ENCODE results near the gene DCHS1.

DCHS1 gene

GRCh38 chr11:6629892-6630631 is 25.5 kb downstream of the DCHS1 start:
- Histone ChIP-seq H3K9me3 (ENCODE audit: control insufficient read depth in 1 of 2, low read length in 2 of 2) (no peaks in the 10 kb centered on the region), H3K4me1 (ENCODE audit: control insufficient read depth in 1 of 2, insufficient read depth in 2 of 2, low read length in 2 of 2) (peaks cover 10 to 19% of the 10 kb centered on the region in 2 donors), H3K27ac (ENCODE audit: low read depth, low read length) (no peak overlapping the region), H3K36me3 (ENCODE audit: control insufficient read depth in 1 of 2, insufficient read depth in 2 of 2, low read length in 2 of 2) (peaks cover 11 to 35% of the 10 kb centered on the region in 2 donors), H3K9ac (ENCODE audit: low read depth in 1 of 2, low read length in 2 of 2) (no peak overlapping the region), H3K4me3 (ENCODE audit: low read depth in 1 of 2, low read length in 2 of 2) (peak overlapping the region; percentile 45 to 53), H3K27me3 (ENCODE audit: control insufficient read depth in 1 of 2, insufficient read depth in 2 of 2, low read length in 2 of 2) (no peaks in the 10 kb centered on the region)

DNA sequence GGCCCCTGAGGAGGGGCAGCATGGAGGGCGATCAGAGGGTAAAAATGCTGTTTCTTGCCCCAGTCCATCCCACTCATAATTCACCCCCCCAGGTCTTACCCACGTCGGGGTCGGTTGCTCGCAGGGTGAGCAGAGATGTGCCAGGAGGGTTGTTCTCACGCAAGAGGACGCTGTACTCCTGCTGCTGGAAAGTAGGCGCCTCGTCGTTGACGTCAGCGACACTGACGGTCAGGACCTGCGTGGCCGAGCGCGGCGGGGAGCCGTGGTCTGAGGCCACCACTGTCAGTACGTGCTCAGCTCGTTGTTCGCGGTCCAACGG is 26.1 kb downstream of the DCHS1 start:
- H3K9me3 ChIP-seq (ENCODE audit: control insufficient read depth in 1 of 2, low read length in 2 of 2): no peaks in the 10 kb centered on the region
- peak overlapping the region in 1 of 2 donors; percentile 53 for H3K4me3 ChIP-seq (ENCODE audit: low read depth in 1 of 2, low read length in 2 of 2)
- H3K36me3 ChIP-seq (ENCODE audit: control insufficient read depth in 1 of 2, insufficient read depth in 2 of 2, low read length in 2 of 2): peaks cover 11 to 38% of the 10 kb centered on the region in 2 donors
- no peak overlapping the region for H3K27ac ChIP-seq (ENCODE audit: low read depth, low read length)
- no peaks in the 10 kb centered on the region for H3K27me3 ChIP-seq (ENCODE audit: control insufficient read depth in 1 of 2, insufficient read depth in 2 of 2, low read length in 2 of 2)
- no peak overlapping the region for H3K9ac ChIP-seq (ENCODE audit: low read depth in 1 of 2, low read length in 2 of 2)
- peaks cover 9 to 13% of the 10 kb centered on the region in 2 donors for H3K4me1 ChIP-seq (ENCODE audit: control insufficient read depth in 1 of 2, insufficient read depth in 2 of 2, low read length in 2 of 2)

- Histone ChIP-seq H3K9me3 (ENCODE audit: control insufficient read depth in 1 of 2, low read length in 2 of 2) (no peaks in the 10 kb centered on the region), H3K36me3 (ENCODE audit: control insufficient read depth in 1 of 2, insufficient read depth in 2 of 2, low read length in 2 of 2) (peaks cover 11 to 42% of the 10 kb centered on the region in 2 donors), H3K9ac (ENCODE audit: low read depth in 1 of 2, low read length in 2 of 2) (no peak overlapping the region), H3K4me3 (ENCODE audit: low read depth in 1 of 2, low read length in 2 of 2) (no peak overlapping the region), H3K27ac (ENCODE audit: low read depth, low read length) (no peak overlapping the region), H3K27me3 (ENCODE audit: control insufficient read depth in 1 of 2, insufficient read depth in 2 of 2, low read length in 2 of 2) (no peaks in the 10 kb centered on the region), H3K4me1 (ENCODE audit: control insufficient read depth in 1 of 2, insufficient read depth in 2 of 2, low read length in 2 of 2) (peaks cover 9 to 12% of the 10 kb centered on the region in 2 donors)
Measured at GRCh38 chr11:6628526-6628925, 27.1 kb downstream of the DCHS1 start.

DNA sequence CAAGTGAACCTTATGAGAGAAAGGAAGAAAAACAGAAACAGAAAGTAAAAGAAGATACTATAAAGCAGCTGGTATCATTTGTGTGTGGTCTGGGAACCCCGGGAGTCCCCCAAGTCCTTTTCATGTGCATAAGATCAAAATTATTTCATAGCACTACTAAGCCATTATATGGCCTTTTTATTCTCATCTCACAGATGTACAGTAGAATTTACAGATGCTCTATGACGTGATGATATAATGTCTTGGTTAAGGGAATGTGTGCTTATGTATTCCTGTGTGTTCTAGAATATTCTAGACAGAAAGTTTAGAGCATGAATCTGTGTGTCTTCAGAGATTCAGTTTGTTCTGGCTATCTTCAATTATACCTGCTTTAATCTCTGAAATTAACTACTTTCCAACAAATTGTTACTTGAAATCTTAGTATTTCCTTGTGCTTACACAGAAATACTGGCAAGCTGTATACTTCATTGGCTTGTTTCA is 27.8 kb downstream of the DCHS1 start:
- H3K27ac ChIP-seq (ENCODE audit: low read depth, low read length): no peak overlapping the region
- no peak overlapping the region for H3K9ac ChIP-seq (ENCODE audit: low read depth in 1 of 2, low read length in 2 of 2)
- peaks cover 9 to 12% of the 10 kb centered on the region in 2 donors for H3K4me1 ChIP-seq (ENCODE audit: control insufficient read depth in 1 of 2, insufficient read depth in 2 of 2, low read length in 2 of 2)
- no peaks in the 10 kb centered on the region for H3K9me3 ChIP-seq (ENCODE audit: control insufficient read depth in 1 of 2, low read length in 2 of 2)
- peaks cover 11 to 38% of the 10 kb centered on the region in 2 donors for H3K36me3 ChIP-seq (ENCODE audit: control insufficient read depth in 1 of 2, insufficient read depth in 2 of 2, low read length in 2 of 2)
- H3K27me3 ChIP-seq (ENCODE audit: control insufficient read depth in 1 of 2, insufficient read depth in 2 of 2, low read length in 2 of 2): no peaks in the 10 kb centered on the region
- no peak overlapping the region for H3K4me3 ChIP-seq (ENCODE audit: low read depth in 1 of 2, low read length in 2 of 2)

- H3K9ac ChIP-seq (ENCODE audit: low read depth in 1 of 2, low read length in 2 of 2): no peak overlapping the region
- H3K4me1 ChIP-seq (ENCODE audit: control insufficient read depth in 1 of 2, insufficient read depth in 2 of 2, low read length in 2 of 2): peaks cover 9 to 12% of the 10 kb centered on the region in 2 donors
- H3K4me3 ChIP-seq (ENCODE audit: low read depth in 1 of 2, low read length in 2 of 2): no peak overlapping the region
- H3K27me3 ChIP-seq (ENCODE audit: control insufficient read depth in 1 of 2, insufficient read depth in 2 of 2, low read length in 2 of 2): no peaks in the 10 kb centered on the region
- peaks cover 11 to 38% of the 10 kb centered on the region in 2 donors for H3K36me3 ChIP-seq (ENCODE audit: control insufficient read depth in 1 of 2, insufficient read depth in 2 of 2, low read length in 2 of 2)
- no peak overlapping the region for H3K27ac ChIP-seq (ENCODE audit: low read depth, low read length)
- no peaks in the 10 kb centered on the region for H3K9me3 ChIP-seq (ENCODE audit: control insufficient read depth in 1 of 2, low read length in 2 of 2)
Measured at GRCh38 chr11:6626971-6627761, 28.4 kb downstream of the DCHS1 start.

GRCh38 chr11:6625832-6626420 is 29.7 kb downstream of the DCHS1 start:
- peaks cover 11 to 38% of the 10 kb centered on the region in 2 donors for H3K36me3 ChIP-seq (ENCODE audit: control insufficient read depth in 1 of 2, insufficient read depth in 2 of 2, low read length in 2 of 2)
- H3K9me3 ChIP-seq (ENCODE audit: control insufficient read depth in 1 of 2, low read length in 2 of 2): no peaks in the 10 kb centered on the region
- H3K27me3 ChIP-seq (ENCODE audit: control insufficient read depth in 1 of 2, insufficient read depth in 2 of 2, low read length in 2 of 2): no peaks in the 10 kb centered on the region
- H3K27ac ChIP-seq (ENCODE audit: low read depth, low read length): no peak overlapping the region
- H3K9ac ChIP-seq (ENCODE audit: low read depth in 1 of 2, low read length in 2 of 2): no peak overlapping the region
- H3K4me1 ChIP-seq (ENCODE audit: control insufficient read depth in 1 of 2, insufficient read depth in 2 of 2, low read length in 2 of 2): peaks cover 9 to 12% of the 10 kb centered on the region in 2 donors
- no peak overlapping the region for H3K4me3 ChIP-seq (ENCODE audit: low read depth in 1 of 2, low read length in 2 of 2)

DNA sequence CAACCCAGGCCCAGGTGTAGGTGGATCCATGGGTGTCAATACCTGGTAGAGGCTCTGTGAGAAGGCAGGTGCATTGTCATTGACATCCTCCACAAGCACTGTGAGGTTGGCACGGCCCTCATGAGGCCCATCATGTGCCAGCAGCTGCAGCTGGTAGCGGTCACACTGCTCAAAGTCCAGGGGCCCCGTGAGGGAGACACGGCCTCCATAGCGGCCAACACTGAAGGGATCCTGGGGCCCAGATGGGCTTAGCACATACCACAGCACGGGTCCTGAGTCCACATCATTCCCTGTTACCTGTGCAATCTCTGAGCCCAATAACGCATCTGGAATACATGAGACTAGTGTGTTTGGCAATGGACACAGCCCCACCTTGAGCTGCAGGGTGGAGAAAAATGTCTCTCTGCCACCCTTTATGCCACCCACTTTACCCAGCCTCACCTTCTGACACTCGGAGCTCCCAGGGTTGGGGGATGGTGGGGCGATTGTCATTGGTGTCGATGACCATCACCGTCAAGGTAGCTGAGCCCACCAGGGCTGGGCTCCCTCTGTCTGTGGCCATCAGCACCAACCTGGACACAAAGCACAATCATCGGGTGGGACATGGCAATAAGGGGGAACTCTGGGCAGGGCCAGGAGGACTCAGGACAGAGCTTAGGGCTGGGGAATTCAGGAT is 30.3 kb downstream of the DCHS1 start:
- no peak overlapping the region for H3K27ac ChIP-seq (ENCODE audit: low read depth, low read length)
- no peaks in the 10 kb centered on the region for H3K27me3 ChIP-seq (ENCODE audit: control insufficient read depth in 1 of 2, insufficient read depth in 2 of 2, low read length in 2 of 2)
- H3K4me1 ChIP-seq (ENCODE audit: control insufficient read depth in 1 of 2, insufficient read depth in 2 of 2, low read length in 2 of 2): peaks cover 9 to 12% of the 10 kb centered on the region in 2 donors
- H3K9me3 ChIP-seq (ENCODE audit: control insufficient read depth in 1 of 2, low read length in 2 of 2): no peaks in the 10 kb centered on the region
- H3K4me3 ChIP-seq (ENCODE audit: low read depth in 1 of 2, low read length in 2 of 2): no peak overlapping the region
- peaks cover 11 to 38% of the 10 kb centered on the region in 2 donors for H3K36me3 ChIP-seq (ENCODE audit: control insufficient read depth in 1 of 2, insufficient read depth in 2 of 2, low read length in 2 of 2)
- no peak overlapping the region for H3K9ac ChIP-seq (ENCODE audit: low read depth in 1 of 2, low read length in 2 of 2)

DNA sequence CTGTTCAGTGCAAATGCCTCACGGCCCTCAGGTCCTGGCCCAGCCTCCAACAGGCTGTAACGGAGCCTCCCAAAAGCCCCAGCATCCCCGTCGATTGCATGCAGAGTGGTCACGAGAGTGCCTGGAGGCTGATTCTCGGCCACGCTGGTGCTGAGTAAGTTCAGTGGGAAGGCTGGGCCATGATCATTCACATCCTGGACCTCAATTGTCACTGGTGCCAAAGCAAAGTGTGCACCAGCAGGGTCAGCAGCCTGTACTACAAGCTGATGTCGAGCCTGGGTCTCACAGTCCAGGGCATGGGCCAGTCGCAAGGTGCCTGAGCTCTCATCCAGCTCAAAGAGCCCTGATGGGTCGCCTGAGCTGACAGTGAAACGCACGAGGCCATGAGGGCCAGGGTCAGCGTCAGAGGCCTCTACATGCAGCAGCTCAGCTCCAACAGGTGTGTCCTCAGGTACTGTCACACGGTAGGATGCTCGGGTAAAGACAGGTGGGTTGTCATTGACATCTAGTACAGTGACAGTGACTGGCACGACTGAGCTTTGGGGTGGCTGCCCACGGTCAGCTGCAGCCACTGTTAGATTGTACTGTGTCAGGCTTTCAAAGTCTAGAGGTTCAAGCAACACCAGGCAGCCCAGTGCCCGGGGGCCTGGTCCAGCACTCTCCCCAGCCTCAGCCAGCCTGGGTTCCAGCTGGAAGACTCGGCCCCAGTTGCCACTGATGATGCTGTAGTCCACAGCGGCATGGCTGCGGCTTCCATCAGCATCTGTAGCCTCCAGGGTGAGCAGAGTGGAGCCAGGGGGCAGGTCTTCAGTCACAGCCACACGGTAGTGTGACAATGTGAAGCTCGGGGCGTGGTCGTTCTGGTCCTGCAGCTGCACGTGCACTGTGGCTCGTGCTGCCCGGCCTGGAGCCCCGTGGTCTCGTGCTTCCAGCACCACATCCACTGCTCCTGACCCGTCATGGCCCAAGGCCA is 31.9 kb downstream of the DCHS1 start:
- Histone ChIP-seq H3K27ac (ENCODE audit: low read depth, low read length) (no peak overlapping the region), H3K36me3 (ENCODE audit: control insufficient read depth in 1 of 2, insufficient read depth in 2 of 2, low read length in 2 of 2) (peaks cover 11 to 33% of the 10 kb centered on the region in 2 donors), H3K9me3 (ENCODE audit: control insufficient read depth in 1 of 2, low read length in 2 of 2) (no peaks in the 10 kb centered on the region), H3K27me3 (ENCODE audit: control insufficient read depth in 1 of 2, insufficient read depth in 2 of 2, low read length in 2 of 2) (no peaks in the 10 kb centered on the region), H3K4me1 (ENCODE audit: control insufficient read depth in 1 of 2, insufficient read depth in 2 of 2, low read length in 2 of 2) (peaks cover 10 to 15% of the 10 kb centered on the region in 2 donors), H3K4me3 (ENCODE audit: low read depth in 1 of 2, low read length in 2 of 2) (no peak overlapping the region), H3K9ac (ENCODE audit: low read depth in 1 of 2, low read length in 2 of 2) (no peak overlapping the region)

Data from duodenal mucosa (tissue), 2 donors.